ENCODE measurements around the gene PARD3B. TPM values are rescaled to one million over a fixed set of nuclear protein-coding genes. Genes with fewer than 3 reads are reported as not detected.

PARD3B gene
- total RNA-seq, 4 donors from 2014 or later = 6.5 to 17.3 (median 12.7) TPM

GRCh38 chr2:204662956-204663355, 117.7 kb downstream of the PARD3B start:
- WGBS, 2 donors = 93 to 94% methylated on average over 5 of the region's 5 CpGs
- no peak for TF ChIP-seq POLR2A (IDR thresholded peaks at IDR 0.05)
- no peak for TF ChIP-seq CTCF (IDR thresholded peaks at IDR 0.05)
- no peak for DNase-seq (ENCODE audit: low spot score in 2 of 2)
- intact Hi-C loops (cut with DNase I; ENCODE audit: low total_unique reads) = no loop called here
- no peak overlapping the region for H3K4me3 ChIP-seq (ENCODE audit: low read depth, poor library complexity, severe bottlenecking)

GRCh38 chr2:204663816-204664425, 118.6 kb downstream of the PARD3B start:
- no peak for TF ChIP-seq POLR2A (IDR thresholded peaks at IDR 0.05)
- TF ChIP-seq CTCF (IDR thresholded peaks at IDR 0.05) = no peak
- DNase-seq (ENCODE audit: low spot score in 2 of 2) = no peak
- 63 to 68% methylated on average over 2 of the region's 2 CpGs for WGBS, 2 donors
- intact Hi-C loops (cut with DNase I; ENCODE audit: low total_unique reads) = no loop called here
- no peak overlapping the region for H3K4me3 ChIP-seq (ENCODE audit: low read depth, poor library complexity, severe bottlenecking)

GRCh38 chr2:204664708-204665121, 119.4 kb downstream of the PARD3B start:
- no peak for DNase-seq (ENCODE audit: low spot score in 2 of 2)
- WGBS, 2 donors = 21 to 23% methylated on average over 1 of the region's 1 CpG
- intact Hi-C loops (cut with DNase I; ENCODE audit: low total_unique reads) = no loop called here
- TF ChIP-seq CTCF (IDR thresholded peaks at IDR 0.05) = no peak
- TF ChIP-seq POLR2A (IDR thresholded peaks at IDR 0.05) = no peak
- H3K4me3 ChIP-seq (ENCODE audit: low read depth, poor library complexity, severe bottlenecking) = no peak overlapping the region

GRCh38 chr2:204665207-204665606, 119.9 kb downstream of the PARD3B start:
- intact Hi-C loops (cut with DNase I; ENCODE audit: low total_unique reads) = no loop called here
- DNase-seq (ENCODE audit: low spot score in 2 of 2) = peak in 1 of 2 donors; percentile 29
- H3K4me3 ChIP-seq (ENCODE audit: low read depth, poor library complexity, severe bottlenecking) = no peak overlapping the region
- WGBS, 2 donors = 38 to 60% methylated on average over 1 of the region's 1 CpG
- TF ChIP-seq POLR2A (IDR thresholded peaks at IDR 0.05) (no peak), CTCF (IDR thresholded peaks at IDR 0.05) (no peak)

- DNase-seq (ENCODE audit: low spot score in 2 of 2) = no peak
- intact Hi-C loops (cut with DNase I; ENCODE audit: low total_unique reads) = no loop called here
- H3K4me3 ChIP-seq (ENCODE audit: low read depth, poor library complexity, severe bottlenecking) = no peak overlapping the region
- TF ChIP-seq POLR2A (IDR thresholded peaks at IDR 0.05) = no peak
- TF ChIP-seq CTCF (IDR thresholded peaks at IDR 0.05) = no peak
- WGBS, 2 donors = 99% methylated on average over 2 of the region's 2 CpGs
Observed at GRCh38 chr2:204665771-204666170, 120.5 kb downstream of the PARD3B start.

GRCh38 chr2:204667990-204668389, 122.7 kb downstream of the PARD3B start:
- intact Hi-C loops (cut with DNase I; ENCODE audit: low total_unique reads) = no loop called here
- H3K4me3 ChIP-seq (ENCODE audit: low read depth, poor library complexity, severe bottlenecking) = no peak overlapping the region
- 95 to 97% methylated on average over 2 of the region's 2 CpGs for WGBS, 2 donors
- DNase-seq (ENCODE audit: low spot score in 2 of 2) = no peak
- TF ChIP-seq POLR2A (IDR thresholded peaks at IDR 0.05) (no peak), CTCF (IDR thresholded peaks at IDR 0.05) (no peak)

Data from lower leg skin (tissue), 4 donors.